HG02571 (cell line): Measurements from ENCODE around the gene BCL2.

Experiments used
- ATAC-seq: cut with Tn5 transposase; IDR thresholded peaks from one replicate; pipeline ENCODE4 v1.9.1; 2021; ENCODE audit warnings: mild to moderate bottlenecking, moderate library complexity; ENCODE audit not compliant: unreplicated experiment

The BCL2 gene

GRCh38 chr18:63098018-63098981, 221.3 kb downstream of the BCL2 start:
- ATAC-seq: peak; percentile 70

GRCh38 chr18:63097178-63097577, 222.4 kb downstream of the BCL2 start:
- no peak for ATAC-seq

GRCh38 chr18:63096327-63096874, 223.2 kb downstream of the BCL2 start:
- ATAC-seq: no peak

GRCh38 chr18:63095768-63096167, 223.8 kb downstream of the BCL2 start:
- no peak for ATAC-seq

GRCh38 chr18:63091671-63092364, 227.8 kb downstream of the BCL2 start:
- no peak for ATAC-seq

GRCh38 chr18:63090334-63090733, 229.2 kb downstream of the BCL2 start:
- no peak for ATAC-seq

- no peak for ATAC-seq
Observed at GRCh38 chr18:63089041-63089440, 230.5 kb downstream of the BCL2 start.

GRCh38 chr18:63088262-63088661, 231.3 kb downstream of the BCL2 start:
- no peak for ATAC-seq

- ATAC-seq: no peak
Observed at GRCh38 chr18:63087421-63088230, 231.9 kb downstream of the BCL2 start.

- no peak for ATAC-seq
Observed at GRCh38 chr18:63085611-63086010, 234.0 kb downstream of the BCL2 start.

GRCh38 chr18:63084219-63084618, 235.3 kb downstream of the BCL2 start:
- ATAC-seq: no peak

GRCh38 chr18:63083555-63083954, 236.0 kb downstream of the BCL2 start:
- ATAC-seq: no peak

GRCh38 chr18:63083020-63083531, 236.5 kb downstream of the BCL2 start:
- ATAC-seq: no peak

GRCh38 chr18:63082366-63083019, 237.1 kb downstream of the BCL2 start:
- ATAC-seq: no peak

- ATAC-seq: no peak
Observed at GRCh38 chr18:63079114-63079513, 240.5 kb downstream of the BCL2 start.

- peak; percentile 88 for ATAC-seq
Observed at GRCh38 chr18:63078471-63078870, 241.1 kb downstream of the BCL2 start.

GRCh38 chr18:63074981-63075404, 244.6 kb downstream of the BCL2 start:
- peak; percentile 40 for ATAC-seq

- ATAC-seq: no peak
Observed at GRCh38 chr18:63073481-63073880, 246.1 kb downstream of the BCL2 start.
